Regular cardiac myocyte (primary cell): ENCODE results near the gene ACSL6. TPM values are rescaled to one million over a fixed set of nuclear protein-coding genes. Genes with fewer than 3 reads are reported as not detected.

Experiments
- total RNA-seq: library from RNA; depleted of rRNA; stranded (reverse); fragments of >200 nt; gene quantifications from 2 replicates; pipeline ENCODE4 v1.2.3, GENCODE V29; 2014

ACSL6 gene, protein sequence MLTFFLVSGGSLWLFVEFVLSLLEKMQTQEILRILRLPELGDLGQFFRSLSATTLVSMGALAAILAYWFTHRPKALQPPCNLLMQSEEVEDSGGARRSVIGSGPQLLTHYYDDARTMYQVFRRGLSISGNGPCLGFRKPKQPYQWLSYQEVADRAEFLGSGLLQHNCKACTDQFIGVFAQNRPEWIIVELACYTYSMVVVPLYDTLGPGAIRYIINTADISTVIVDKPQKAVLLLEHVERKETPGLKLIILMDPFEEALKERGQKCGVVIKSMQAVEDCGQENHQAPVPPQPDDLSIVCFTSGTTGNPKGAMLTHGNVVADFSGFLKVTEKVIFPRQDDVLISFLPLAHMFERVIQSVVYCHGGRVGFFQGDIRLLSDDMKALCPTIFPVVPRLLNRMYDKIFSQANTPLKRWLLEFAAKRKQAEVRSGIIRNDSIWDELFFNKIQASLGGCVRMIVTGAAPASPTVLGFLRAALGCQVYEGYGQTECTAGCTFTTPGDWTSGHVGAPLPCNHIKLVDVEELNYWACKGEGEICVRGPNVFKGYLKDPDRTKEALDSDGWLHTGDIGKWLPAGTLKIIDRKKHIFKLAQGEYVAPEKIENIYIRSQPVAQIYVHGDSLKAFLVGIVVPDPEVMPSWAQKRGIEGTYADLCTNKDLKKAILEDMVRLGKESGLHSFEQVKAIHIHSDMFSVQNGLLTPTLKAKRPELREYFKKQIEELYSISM
- total RNA-seq: under 0.01 TPM in 1 of 2 replicates, not detected in the other

DNA sequence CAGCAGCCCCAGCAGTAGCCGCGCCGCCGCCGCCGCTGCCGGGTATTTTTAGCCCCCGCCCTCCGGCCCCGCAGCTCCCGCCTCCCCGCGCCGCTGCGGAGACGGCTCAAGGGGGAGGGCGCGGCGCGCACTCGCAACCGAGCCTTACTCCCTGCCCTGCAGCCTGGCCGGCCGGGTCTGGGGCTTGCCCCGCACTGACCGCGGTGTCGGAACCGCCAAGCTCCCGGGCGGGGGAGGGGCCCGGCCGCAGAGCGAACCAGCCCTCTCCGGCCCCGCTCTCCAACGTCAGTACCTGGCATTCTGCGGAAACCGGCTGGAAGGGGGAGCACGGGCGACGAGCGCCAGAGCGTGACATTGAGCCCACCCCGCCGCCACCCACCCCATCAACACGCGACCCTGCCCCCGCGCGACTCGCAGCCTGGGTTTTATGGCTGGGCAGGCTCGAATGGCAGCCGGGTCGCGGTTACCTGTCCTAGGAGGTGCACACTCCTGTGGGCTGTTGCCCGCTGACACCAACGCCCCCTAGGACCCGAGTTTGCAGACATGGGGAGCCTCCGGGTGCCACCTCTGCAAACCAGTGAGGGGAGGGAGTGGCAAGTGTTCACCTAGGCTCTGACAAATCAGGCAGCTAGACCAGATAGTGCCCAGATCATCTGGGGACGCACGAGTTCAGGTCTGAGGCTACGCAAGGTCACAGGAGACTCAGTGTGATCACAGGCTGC lies at the start of gene ACSL6:
ACSL6 (minus strand) TSS at position 37 of the 722 bp plus-strand sequence. CDS start 105 bp downstream, outside the sequence.

DNA sequence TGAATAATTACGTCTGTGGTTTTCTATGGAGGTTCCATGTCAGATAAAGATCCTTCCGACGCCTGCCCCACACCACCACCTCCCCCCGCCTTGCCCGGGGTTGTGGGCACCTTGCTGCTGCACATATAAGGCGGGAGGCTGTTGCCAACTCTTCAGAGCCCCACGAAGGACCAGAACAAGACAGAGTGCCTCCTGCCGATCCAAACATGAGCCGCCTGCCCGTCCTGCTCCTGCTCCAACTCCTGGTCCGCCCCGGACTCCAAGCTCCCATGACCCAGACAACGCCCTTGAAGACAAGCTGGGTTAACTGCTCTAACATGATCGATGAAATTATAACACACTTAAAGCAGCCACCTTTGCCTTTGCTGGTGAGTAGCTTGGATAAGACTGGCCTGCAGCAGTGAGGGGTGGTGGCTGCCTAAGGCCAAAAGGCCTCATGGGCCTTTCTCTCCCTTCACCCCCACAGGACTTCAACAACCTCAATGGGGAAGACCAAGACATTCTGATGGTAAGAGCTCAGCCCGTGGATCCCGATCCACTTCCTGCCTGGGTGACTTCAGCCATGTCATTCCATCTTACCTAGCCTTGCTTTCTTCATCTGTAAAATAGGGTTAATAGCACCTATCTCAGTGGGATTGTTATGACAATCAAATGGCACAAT lies 49.2 kb upstream of the ACSL6 start, which contains the start of gene IL3:
IL3 (plus strand) TSS at position 155 of the 661 bp plus-strand sequence; CDS start at position 207, 52 bp downstream.

DNA sequence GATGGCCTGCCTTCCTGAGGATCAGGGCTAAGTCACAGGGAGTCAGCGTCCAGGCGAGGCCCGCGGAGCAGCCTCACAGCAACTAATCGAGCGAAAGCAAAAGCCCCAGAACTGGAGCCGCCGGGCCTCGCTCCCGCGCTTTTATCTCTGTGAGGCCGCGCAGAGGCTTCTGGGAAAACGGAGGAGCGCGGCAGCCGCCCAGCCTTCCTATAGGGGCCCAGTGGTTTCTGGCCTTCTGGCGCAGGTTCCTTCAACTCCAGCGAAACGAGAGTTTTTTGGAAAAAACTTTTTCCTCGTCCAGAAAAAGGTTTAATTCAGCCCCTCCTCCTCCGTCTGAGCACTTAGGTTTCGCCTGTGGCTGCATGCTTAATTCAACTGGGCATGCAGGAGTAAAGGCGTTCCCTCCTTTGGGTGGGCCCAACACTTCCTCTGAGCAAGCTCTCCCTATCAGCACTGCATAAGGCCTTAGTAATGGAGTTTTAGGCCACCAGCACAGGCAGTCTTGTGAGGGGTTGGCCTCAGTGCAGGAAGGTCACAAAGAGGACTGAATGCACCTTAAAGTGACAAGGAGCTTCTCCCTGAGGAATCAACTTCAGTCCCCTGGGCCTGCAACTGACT lies 65.8 kb downstream of the ACSL6 start, which contains the start of gene MEIKIN:
MEIKIN (minus strand) TSS at position 113 of the 618 bp plus-strand sequence. CDS start 158 bp downstream, outside the sequence.

Other genes with a start within 250 kb of the ACSL6 start
- gene FNIP1, start 214.6 kb downstream of the ACSL6 start, total RNA-seq: 32.4 and 74.7 TPM in 2 replicates
- under 0.01 TPM in 1 of 2 replicates, not detected in the other for gene MEIKIN, start 66.0 kb downstream of the ACSL6 start, total RNA-seq
- gene IL3, start 49.0 kb upstream of the ACSL6 start, total RNA-seq: not detected in 2 replicates
- gene CSF2, start 62.1 kb upstream of the ACSL6 start, total RNA-seq: 0.38 and 1.1 TPM in 2 replicates
- gene P4HA2, start 216.2 kb upstream of the ACSL6 start, total RNA-seq: 201 and 496 TPM in 2 replicates
- gene PDLIM4, start 246.0 kb upstream of the ACSL6 start, total RNA-seq: 33.0 and 37.2 TPM in 2 replicates